ENCODE data around the gene CHST7. TPM values are rescaled to one million over a fixed set of nuclear protein-coding genes. Genes with fewer than 3 reads are reported as not detected.
A peak's percentile ranks its signal among the peaks of the same experiment; 100 is the strongest.

Gene CHST7
- total and polyA plus RNA-seq, 4 donors, result 2.9 to 13.2 (median 5.8) TPM

DNA sequence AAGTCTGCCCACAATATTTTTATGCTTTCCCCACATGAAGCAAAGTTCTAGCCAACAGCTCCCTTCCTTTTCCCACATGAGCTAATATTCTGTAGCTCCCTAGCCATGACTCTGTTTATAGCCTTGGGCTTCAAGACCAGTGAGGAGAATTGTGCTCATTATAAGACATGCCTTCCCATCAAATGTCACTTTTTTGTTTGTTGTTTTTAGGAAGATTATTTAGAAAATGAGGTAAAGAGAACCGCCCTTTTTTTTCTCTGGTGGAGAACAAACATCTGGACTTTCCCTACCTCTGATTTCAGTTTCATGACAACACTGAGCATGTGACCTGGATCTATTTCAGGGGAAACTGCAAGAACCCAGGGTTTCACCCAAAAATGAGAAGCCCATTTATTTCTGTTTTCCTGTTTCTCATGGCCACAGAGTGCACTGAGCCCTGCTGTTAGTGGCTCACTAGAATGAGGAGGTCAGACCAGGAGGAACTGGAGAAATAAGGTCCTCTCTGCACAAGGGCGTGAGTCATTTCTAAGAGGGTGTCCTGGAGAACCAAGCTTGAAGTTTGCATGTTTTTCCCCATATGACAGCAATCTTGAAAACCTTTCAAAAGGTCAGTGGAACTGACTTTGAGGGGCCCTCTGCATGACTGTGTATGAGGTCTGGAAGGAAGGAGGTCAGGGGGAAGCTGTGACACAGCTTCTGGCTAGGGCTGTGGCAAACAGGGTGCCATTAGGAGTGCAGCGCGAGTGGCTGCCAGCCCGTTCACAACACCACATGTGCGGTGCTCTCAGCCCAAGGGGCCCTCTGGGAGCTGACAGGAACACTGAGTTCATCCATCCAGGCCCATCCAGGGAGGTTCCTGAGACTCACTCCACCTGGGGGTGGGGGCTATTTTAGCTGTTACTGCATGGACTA, 55.2 kb downstream of the CHST7 start:
- Histone ChIP-seq H3K27me3 (ENCODE audit: control insufficient read depth in 4 of 4, insufficient read depth in 4 of 4, low read length in 3 of 4) (no peaks in the 10 kb centered on the region), H3K4me3 (ENCODE audit: low read depth in 1 of 3, low read length in 3 of 3) (no peak overlapping the region)
- TF ChIP-seq FOXA1 (IDR thresholded peaks at IDR 0.05) (no peak), YY1 (IDR thresholded peaks at IDR 0.05) (no peak), HNF4G (IDR thresholded peaks at IDR 0.05) (no peak), JUND (IDR thresholded peaks at IDR 0.05) (peak in 1 of 2 donors; percentile 7)
- TF ChIP-seq, protein P1, sequence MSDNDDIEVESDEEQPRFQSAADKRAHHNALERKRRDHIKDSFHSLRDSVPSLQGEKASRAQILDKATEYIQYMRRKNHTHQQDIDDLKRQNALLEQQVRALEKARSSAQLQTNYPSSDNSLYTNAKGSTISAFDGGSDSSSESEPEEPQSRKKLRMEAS (IDR thresholded peaks at IDR 0.05), result peak; percentile 2

DNA sequence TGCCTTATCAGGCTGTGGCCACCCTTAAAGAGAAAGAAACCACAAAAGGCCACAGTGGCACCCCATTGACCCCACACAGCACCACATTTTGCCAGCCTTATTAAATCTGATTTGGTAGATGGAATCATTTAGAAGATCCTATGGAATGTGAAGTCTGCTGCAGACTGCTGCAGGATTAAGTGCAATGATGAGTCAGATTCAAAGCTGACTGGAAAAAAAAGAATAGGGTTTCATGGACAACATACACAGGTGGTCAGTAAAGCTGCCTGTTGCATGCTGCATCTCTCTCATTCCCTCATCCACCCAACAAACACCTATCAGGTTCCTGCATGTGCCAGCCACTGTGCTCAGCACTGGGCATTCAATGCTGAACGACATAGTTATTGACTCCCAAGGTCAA, 56.6 kb downstream of the CHST7 start:
- TF ChIP-seq HNF4G (IDR thresholded peaks at IDR 0.05) (no peak), TAF1 (conservative IDR thresholded peaks at IDR 0.05) (no peak), YY1 (IDR thresholded peaks at IDR 0.05) (no peak), RXRA (IDR thresholded peaks at IDR 0.05) (no peak), JUND (IDR thresholded peaks at IDR 0.05) (no peak)
- TF ChIP-seq, protein P2, sequence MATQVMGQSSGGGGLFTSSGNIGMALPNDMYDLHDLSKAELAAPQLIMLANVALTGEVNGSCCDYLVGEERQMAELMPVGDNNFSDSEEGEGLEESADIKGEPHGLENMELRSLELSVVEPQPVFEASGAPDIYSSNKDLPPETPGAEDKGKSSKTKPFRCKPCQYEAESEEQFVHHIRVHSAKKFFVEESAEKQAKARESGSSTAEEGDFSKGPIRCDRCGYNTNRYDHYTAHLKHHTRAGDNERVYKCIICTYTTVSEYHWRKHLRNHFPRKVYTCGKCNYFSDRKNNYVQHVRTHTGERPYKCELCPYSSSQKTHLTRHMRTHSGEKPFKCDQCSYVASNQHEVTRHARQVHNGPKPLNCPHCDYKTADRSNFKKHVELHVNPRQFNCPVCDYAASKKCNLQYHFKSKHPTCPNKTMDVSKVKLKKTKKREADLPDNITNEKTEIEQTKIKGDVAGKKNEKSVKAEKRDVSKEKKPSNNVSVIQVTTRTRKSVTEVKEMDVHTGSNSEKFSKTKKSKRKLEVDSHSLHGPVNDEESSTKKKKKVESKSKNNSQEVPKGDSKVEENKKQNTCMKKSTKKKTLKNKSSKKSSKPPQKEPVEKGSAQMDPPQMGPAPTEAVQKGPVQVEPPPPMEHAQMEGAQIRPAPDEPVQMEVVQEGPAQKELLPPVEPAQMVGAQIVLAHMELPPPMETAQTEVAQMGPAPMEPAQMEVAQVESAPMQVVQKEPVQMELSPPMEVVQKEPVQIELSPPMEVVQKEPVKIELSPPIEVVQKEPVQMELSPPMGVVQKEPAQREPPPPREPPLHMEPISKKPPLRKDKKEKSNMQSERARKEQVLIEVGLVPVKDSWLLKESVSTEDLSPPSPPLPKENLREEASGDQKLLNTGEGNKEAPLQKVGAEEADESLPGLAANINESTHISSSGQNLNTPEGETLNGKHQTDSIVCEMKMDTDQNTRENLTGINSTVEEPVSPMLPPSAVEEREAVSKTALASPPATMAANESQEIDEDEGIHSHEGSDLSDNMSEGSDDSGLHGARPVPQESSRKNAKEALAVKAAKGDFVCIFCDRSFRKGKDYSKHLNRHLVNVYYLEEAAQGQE (IDR thresholded peaks at IDR 0.05), result no peak
- TF ChIP-seq, protein P1 (IDR thresholded peaks at IDR 0.05), result no peak
- Histone ChIP-seq H3K4me3 (ENCODE audit: low read depth in 1 of 3, low read length in 3 of 3) (no peak overlapping the region), H3K4me1 (ENCODE audit: control insufficient read depth in 4 of 4, insufficient read depth in 4 of 4, low read length in 3 of 4) (peaks cover 10 to 21% (median 13%) of the 10 kb centered on the region in 4 donors), H3K9ac (ENCODE audit: low read depth in 1 of 2, low read length in 2 of 2) (no peak overlapping the region), H3K36me3 (ENCODE audit: control insufficient read depth in 4 of 4, insufficient read depth in 3 of 4, low read depth in 1 of 4, low read length in 3 of 4) (no peaks in the 10 kb centered on the region), H3K27me3 (ENCODE audit: control insufficient read depth in 4 of 4, insufficient read depth in 4 of 4, low read length in 3 of 4) (no peaks in the 10 kb centered on the region), H3K27ac (ENCODE audit: low read depth in 1 of 2, low read length in 2 of 2) (no peak overlapping the region), H3K9me3 (ENCODE audit: control insufficient read depth in 4 of 4, low read length in 3 of 4) (no peaks in the 10 kb centered on the region)
- WGBS, result 87% methylated on average over 1 of the region's 1 CpG
- DNase-seq (ENCODE audit: low spot score), result no peak

More for the DNA sequence above, 55.2 kb downstream of the CHST7 start:
- H3K9ac ChIP-seq (ENCODE audit: low read depth in 1 of 2, low read length in 2 of 2), result peak overlapping the region in 1 of 2 donors; percentile 47
- no peaks in the 10 kb centered on the region for H3K36me3 ChIP-seq (ENCODE audit: control insufficient read depth in 4 of 4, insufficient read depth in 3 of 4, low read depth in 1 of 4, low read length in 3 of 4)
- peak overlapping the region; percentile 58 to 67 for H3K27ac ChIP-seq (ENCODE audit: low read depth in 1 of 2, low read length in 2 of 2)
- H3K9me3 ChIP-seq (ENCODE audit: control insufficient read depth in 4 of 4, low read length in 3 of 4), result no peaks in the 10 kb centered on the region
- peaks cover 11 to 34% (median 22%) of the 10 kb centered on the region in 4 donors for H3K4me1 ChIP-seq (ENCODE audit: control insufficient read depth in 4 of 4, insufficient read depth in 4 of 4, low read length in 3 of 4)
- no peak for DNase-seq (ENCODE audit: low spot score)
- 59% methylated on average over 6 of the region's 6 CpGs for WGBS

DNA sequence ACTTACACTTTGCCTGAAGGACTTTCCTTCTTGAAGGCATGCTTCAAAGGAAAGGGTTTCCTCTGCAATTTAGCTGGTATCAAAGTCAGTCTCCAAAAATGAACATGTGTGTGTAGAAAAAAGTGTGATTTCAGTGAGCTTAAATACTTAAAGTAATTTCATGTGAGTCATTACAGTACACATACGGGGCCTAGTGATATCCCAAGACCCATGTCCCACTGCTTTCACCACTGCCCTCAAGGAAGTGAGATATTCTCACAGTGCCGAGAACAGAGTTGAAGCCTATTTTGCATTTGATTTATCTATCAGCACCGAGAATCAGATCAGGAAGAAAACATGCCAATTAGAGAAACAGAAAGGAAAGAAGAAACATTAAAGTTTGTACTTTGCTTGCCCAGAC, 61.0 kb downstream of the CHST7 start:
- TF ChIP-seq RAD21 (IDR thresholded peaks at IDR 0.05), result no peak
- TF ChIP-seq HNF4G (IDR thresholded peaks at IDR 0.05), result no peak
- TF ChIP-seq JUND (IDR thresholded peaks at IDR 0.05), result no peak
- TF ChIP-seq, protein P1 (IDR thresholded peaks at IDR 0.05), result no peak
- TF ChIP-seq RXRA (IDR thresholded peaks at IDR 0.05), result no peak
- no peak for TF ChIP-seq TAF1 (conservative IDR thresholded peaks at IDR 0.05)
- no peak for TF ChIP-seq GABPA (IDR thresholded peaks at IDR 0.05 in 1 of 2, conservative IDR thresholded peaks at IDR 0.05 in 1 of 2)
- TF ChIP-seq YY1 (IDR thresholded peaks at IDR 0.05), result no peak
- no peaks in the 10 kb centered on the region for H3K4me1 ChIP-seq (ENCODE audit: control insufficient read depth in 4 of 4, insufficient read depth in 4 of 4, low read length in 3 of 4)
- no peak overlapping the region for H3K9ac ChIP-seq (ENCODE audit: low read depth in 1 of 2, low read length in 2 of 2)
- H3K9me3 ChIP-seq (ENCODE audit: control insufficient read depth in 4 of 4, low read length in 3 of 4), result no peaks in the 10 kb centered on the region
- H3K27me3 ChIP-seq (ENCODE audit: control insufficient read depth in 4 of 4, insufficient read depth in 4 of 4, low read length in 3 of 4), result no peaks in the 10 kb centered on the region
- H3K4me3 ChIP-seq (ENCODE audit: low read depth in 1 of 3, low read length in 3 of 3), result no peak overlapping the region
- WGBS, result 80% methylated on average over 3 of the region's 3 CpGs
- DNase-seq (ENCODE audit: low spot score), result no peak
- H3K36me3 ChIP-seq (ENCODE audit: control insufficient read depth in 4 of 4, insufficient read depth in 3 of 4, low read depth in 1 of 4, low read length in 3 of 4), result no peaks in the 10 kb centered on the region
- H3K27ac ChIP-seq (ENCODE audit: low read depth in 1 of 2, low read length in 2 of 2), result no peak overlapping the region

Data from liver (tissue), 9 donors.